ENCODE measurements around the gene SHF. TPM values are rescaled to one million over a fixed set of nuclear protein-coding genes. Genes with fewer than 3 reads are reported as not detected.

The SHF gene
- polyA plus RNA-seq, 3 donors, result 0.58 to 0.70 (median 0.67) TPM

GRCh38 chr15:45131510-45131909 lies 56.3 kb downstream of the SHF start:
- Histone ChIP-seq H3K27ac (ENCODE audit: low read depth in 1 of 2, low read length in 2 of 2) (no peak overlapping the region), H3K4me2 (replicated peaks; ENCODE audit: extremely low read depth, low read length, poor library complexity, severe bottlenecking) (no peak overlapping the region), H4K20me1 (ENCODE audit: insufficient read depth, low read length) (no peaks in the 10 kb centered on the region), H3K4me3 (replicated peaks in 1 of 3; ENCODE audit: low read depth in 2 of 3, low read length in 3 of 3) (no peak overlapping the region), H3K9me3 (replicated peaks in 1 of 2; ENCODE audit: control insufficient read depth in 1 of 2, insufficient read depth in 1 of 2, low read length in 2 of 2) (peaks cover 0 to 25% of the 10 kb centered on the region in 2 donors), H3K79me2 (ENCODE audit: insufficient read depth, low read length) (no peaks in the 10 kb centered on the region), H3K4me1 (ENCODE audit: control insufficient read depth in 1 of 2, insufficient read depth in 2 of 2, low read length in 2 of 2) (peaks cover 9 to 17% of the 10 kb centered on the region in 2 donors), H2AFZ (ENCODE audit: insufficient read depth, low read depth, low read length, poor library complexity, severe bottlenecking) (no peak overlapping the region), H3K36me3 (replicated peaks in 1 of 2; ENCODE audit: control insufficient read depth in 1 of 2, insufficient read depth in 2 of 2, low read length in 2 of 2) (no peaks in the 10 kb centered on the region), H3K27me3 (ENCODE audit: control insufficient read depth in 2 of 2, insufficient read depth in 2 of 2, low read length in 2 of 2) (peaks cover 59 to 83% of the 10 kb centered on the region in 2 donors), H3K9ac (ENCODE audit: insufficient read depth, low read length, poor library complexity, severe bottlenecking) (no peak overlapping the region)
- 100% methylated on average over 3 of the region's 3 CpGs for WGBS (ENCODE audit: insufficient coverage)
- Mint-ChIP-seq H3K27me3 (ENCODE audit: low read depth in 3 of 3) (peaks cover 75 to 88% (median 81%) of the 10 kb centered on the region in 3 donors), H3K27ac (no peak overlapping the region), H3K36me3 (no peaks in the 10 kb centered on the region), H3K4me3 (no peak overlapping the region), H3K9me3 (peaks cover 0 to 18% (median 5%) of the 10 kb centered on the region in 7 donors), H3K4me1 (peaks cover 20% of the 10 kb centered on the region)
- no peak for TF ChIP-seq CTCF (IDR thresholded peaks at IDR 0.05)
- intact Hi-C loops (cut with micrococcal nuclease), result no loop called here
- DNase-seq, result no peak

- intact Hi-C loops (cut with micrococcal nuclease), result no loop called here
- Histone ChIP-seq H3K9me3 (replicated peaks in 1 of 2; ENCODE audit: control insufficient read depth in 1 of 2, insufficient read depth in 1 of 2, low read length in 2 of 2) (peaks cover 0 to 19% of the 10 kb centered on the region in 2 donors), H3K4me3 (replicated peaks in 1 of 3; ENCODE audit: low read depth in 2 of 3, low read length in 3 of 3) (no peak overlapping the region), H4K20me1 (ENCODE audit: insufficient read depth, low read length) (no peaks in the 10 kb centered on the region), H3K36me3 (replicated peaks in 1 of 2; ENCODE audit: control insufficient read depth in 1 of 2, insufficient read depth in 2 of 2, low read length in 2 of 2) (no peaks in the 10 kb centered on the region), H3K79me2 (ENCODE audit: insufficient read depth, low read length) (no peaks in the 10 kb centered on the region), H2AFZ (ENCODE audit: insufficient read depth, low read depth, low read length, poor library complexity, severe bottlenecking) (no peak overlapping the region), H3K4me2 (replicated peaks; ENCODE audit: extremely low read depth, low read length, poor library complexity, severe bottlenecking) (no peak overlapping the region), H3K4me1 (ENCODE audit: control insufficient read depth in 1 of 2, insufficient read depth in 2 of 2, low read length in 2 of 2) (peaks cover 9 to 17% of the 10 kb centered on the region in 2 donors), H3K27me3 (ENCODE audit: control insufficient read depth in 2 of 2, insufficient read depth in 2 of 2, low read length in 2 of 2) (peaks cover 66 to 85% of the 10 kb centered on the region in 2 donors), H3K27ac (ENCODE audit: low read depth in 1 of 2, low read length in 2 of 2) (no peak overlapping the region), H3K9ac (ENCODE audit: insufficient read depth, low read length, poor library complexity, severe bottlenecking) (no peak overlapping the region)
- H3K27ac Mint-ChIP-seq, result no peak overlapping the region
- DNase-seq, result no peak
- H3K9me3 Mint-ChIP-seq, result peaks cover 0 to 16% (median 2%) of the 10 kb centered on the region in 7 donors
- no peaks in the 10 kb centered on the region for H3K36me3 Mint-ChIP-seq
- TF ChIP-seq CTCF (IDR thresholded peaks at IDR 0.05), result no peak
- peak overlapping the region in 1 of 2 donors; percentile 54 for H3K4me3 Mint-ChIP-seq
- WGBS (ENCODE audit: insufficient coverage), result 86% methylated on average over 1 of the region's 7 CpGs
- peaks cover 14% of the 10 kb centered on the region for H3K4me1 Mint-ChIP-seq
- H3K27me3 Mint-ChIP-seq (ENCODE audit: low read depth in 3 of 3), result peaks cover 73 to 90% (median 86%) of the 10 kb centered on the region in 3 donors
Measured at GRCh38 chr15:45130291-45131000, 57.3 kb downstream of the SHF start.
